HG03565 (cell line): ENCODE measurements around the gene ARHGAP40.
A peak's percentile ranks its signal among the peaks of the same experiment; 100 is the strongest.

Experiments used
- ATAC-seq: cut with Tn5 transposase; IDR thresholded peaks from one replicate; pipeline ENCODE4 v1.9.1; 2021; ENCODE audit warnings: mild to moderate bottlenecking, moderate library complexity; ENCODE audit not compliant: unreplicated experiment

The ARHGAP40 gene

GRCh38 chr20:38645980-38646858 is 44.6 kb downstream of the ARHGAP40 start:
- ATAC-seq = peak; percentile 68

DNA sequence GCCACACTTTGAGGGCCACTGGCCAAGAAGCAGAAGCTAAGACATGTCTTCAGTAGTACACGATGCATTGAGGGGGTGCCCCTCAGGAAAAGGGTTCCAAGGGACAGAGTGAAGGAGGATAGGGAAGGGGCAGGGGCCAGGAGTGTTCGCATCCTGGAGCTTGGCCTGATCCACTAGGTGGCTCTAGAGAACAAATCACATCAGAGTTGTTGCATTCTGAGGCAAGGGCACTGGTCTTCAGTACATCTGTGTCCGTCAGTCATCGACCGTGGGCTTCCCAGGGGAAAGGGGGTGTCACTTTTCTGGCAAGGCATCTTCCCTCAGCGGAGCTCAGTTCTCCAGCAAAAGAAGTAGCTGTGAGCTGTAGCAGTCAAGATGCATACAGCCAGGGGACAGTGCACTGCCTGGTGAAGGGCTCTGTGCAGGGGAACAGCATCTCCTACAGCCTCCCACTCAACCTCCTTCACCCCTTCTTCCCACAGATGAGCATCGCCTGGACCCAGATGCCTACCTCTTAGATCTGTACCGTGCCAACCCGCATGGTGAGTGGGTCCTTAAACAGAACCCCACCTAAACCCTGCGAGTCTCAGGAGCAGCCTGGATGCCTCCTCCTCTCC is 47.8 kb downstream of the ARHGAP40 start:
- no peak for ATAC-seq

DNA sequence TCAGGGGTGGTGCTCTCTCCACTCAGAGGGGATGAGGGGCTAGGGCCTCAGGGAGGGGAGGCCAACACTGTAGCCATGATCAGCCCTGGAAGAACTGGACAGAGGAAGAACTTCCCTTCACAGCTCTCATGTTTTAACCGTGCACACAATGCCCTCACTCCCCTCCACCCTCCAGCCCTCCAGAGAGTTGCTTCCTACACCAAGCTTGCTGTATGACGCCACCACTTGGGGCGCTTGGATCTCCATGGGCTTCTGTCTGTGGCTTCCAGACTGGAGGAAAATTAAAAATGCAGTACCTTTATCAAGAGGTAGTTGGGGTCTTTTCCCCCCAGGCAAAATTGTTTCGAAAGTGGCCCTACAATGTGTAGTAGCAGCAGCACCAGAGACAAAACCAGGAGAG is 48.4 kb downstream of the ARHGAP40 start:
- no peak for ATAC-seq

- no peak for ATAC-seq
Measured at GRCh38 chr20:38651154-38651553, 49.5 kb downstream of the ARHGAP40 start.

- no peak for ATAC-seq
Measured at GRCh38 chr20:38651562-38651961, 50.0 kb downstream of the ARHGAP40 start.

DNA sequence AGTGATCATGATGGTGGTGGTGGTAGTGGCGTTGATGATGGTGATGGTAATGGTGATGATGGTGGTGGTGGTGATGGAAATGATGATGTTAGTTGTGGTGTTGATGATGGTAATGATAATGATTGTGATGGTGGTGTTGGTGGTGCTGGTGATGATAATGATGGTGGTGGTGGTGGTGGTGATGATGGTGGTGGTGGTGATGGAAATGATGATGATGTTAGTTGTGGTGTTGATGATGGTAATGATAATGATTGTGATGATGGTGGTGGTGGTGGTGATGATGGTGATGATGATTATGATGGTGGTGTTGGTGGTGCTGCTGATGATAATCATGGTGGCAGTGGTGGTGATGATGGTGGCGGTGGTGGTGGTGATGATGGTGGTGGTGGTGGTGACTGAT is 51.4 kb downstream of the ARHGAP40 start:
- no peak for ATAC-seq

DNA sequence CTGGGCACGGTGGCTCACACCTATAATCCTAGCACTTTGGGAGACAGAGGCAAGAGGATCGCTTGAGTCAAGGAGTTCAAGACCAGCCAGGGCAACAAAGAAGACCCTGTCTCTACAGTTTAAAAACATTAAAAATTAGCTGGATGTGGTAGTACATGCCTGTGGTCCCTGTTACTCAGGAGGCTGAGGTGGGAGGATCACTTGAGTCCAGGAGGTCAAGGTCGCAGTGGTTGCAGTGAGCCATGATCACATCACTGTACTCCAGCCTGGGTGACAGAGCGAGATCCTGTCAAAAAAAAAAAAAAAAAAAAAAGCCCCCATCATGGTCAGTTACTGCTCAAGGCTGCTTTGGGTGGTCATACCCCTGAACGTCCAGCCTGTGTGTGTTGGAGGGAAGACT is 55.8 kb downstream of the ARHGAP40 start:
- ATAC-seq = no peak

DNA sequence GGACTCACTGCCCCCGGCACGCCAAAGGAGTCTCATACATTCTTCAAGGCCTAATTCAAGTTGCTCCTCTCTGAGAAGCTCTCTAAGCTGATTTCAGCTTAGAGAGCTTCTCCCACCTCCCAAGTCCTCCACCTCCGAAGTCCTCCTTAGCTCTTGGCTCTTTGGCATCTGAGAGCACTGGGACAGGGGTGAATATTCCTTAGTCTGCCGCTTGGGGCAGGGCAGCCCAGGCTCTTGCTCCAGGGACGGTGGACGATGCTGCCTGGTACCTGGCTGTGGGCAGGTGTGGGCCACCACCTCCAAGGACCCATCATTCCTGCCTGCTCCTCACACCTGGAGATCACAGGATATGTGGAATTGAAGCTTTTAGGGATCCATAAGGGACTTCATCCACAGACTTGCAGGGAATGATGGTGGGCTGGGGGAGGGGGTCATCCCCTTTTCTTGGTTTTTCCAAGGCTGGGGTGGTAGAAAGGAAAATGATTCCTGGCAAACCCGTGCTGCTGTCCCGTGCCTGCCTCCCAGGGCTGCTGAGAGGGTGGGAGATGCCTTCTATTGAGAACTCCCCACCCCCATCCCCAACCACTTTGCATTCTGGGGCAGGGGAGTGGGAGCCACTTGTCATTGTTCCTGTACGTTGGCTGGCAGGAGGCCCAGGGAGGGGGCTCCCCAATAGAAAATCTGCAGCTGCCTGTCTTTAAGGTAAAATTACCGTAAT is 57.4 kb downstream of the ARHGAP40 start:
- no peak for ATAC-seq

- no peak for ATAC-seq
Measured at GRCh38 chr20:38659597-38659880, 57.9 kb downstream of the ARHGAP40 start.

- ATAC-seq = no peak
Measured at GRCh38 chr20:38660429-38660828, 58.8 kb downstream of the ARHGAP40 start.

GRCh38 chr20:38663660-38664059 is 62.1 kb downstream of the ARHGAP40 start:
- no peak for ATAC-seq

DNA sequence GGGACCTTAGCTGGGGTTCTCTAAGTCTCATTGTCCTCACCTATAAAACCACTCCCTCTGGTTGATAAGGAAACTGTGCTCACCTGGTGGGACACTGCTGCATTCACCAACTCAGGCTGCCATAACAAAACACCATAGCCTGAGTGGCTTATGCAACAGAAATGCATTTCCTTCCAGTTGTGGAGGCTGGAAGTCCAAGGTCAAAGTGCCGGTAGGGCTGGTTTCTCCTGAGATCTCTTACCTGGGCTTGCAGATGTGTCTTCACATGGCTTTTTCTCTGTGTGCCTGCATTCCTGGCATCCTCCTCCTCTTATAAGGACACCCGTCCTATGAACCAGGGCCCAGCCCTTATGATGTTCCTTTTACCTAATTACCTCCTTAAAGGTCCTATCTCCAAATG is 62.7 kb downstream of the ARHGAP40 start:
- no peak for ATAC-seq

DNA sequence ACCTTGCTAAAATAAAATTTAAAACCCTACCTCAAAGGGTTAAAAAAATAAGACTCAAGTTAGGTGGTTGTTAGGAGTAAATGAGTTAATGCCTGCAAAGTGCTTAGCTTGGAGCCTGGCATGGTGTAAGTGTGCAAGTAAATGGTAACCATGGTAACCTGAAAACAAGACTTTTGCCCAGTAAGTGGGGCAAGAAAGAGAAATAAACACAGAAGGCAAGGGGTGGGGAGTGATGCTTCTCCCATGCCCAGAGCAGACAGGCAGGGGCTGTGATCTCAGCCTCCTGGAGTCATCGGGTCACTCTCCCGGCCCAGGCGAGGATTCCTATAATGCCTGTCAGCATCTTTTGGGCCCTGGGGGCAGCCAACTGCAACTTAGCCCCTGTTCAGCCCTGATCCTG is 63.5 kb downstream of the ARHGAP40 start:
- ATAC-seq = no peak

DNA sequence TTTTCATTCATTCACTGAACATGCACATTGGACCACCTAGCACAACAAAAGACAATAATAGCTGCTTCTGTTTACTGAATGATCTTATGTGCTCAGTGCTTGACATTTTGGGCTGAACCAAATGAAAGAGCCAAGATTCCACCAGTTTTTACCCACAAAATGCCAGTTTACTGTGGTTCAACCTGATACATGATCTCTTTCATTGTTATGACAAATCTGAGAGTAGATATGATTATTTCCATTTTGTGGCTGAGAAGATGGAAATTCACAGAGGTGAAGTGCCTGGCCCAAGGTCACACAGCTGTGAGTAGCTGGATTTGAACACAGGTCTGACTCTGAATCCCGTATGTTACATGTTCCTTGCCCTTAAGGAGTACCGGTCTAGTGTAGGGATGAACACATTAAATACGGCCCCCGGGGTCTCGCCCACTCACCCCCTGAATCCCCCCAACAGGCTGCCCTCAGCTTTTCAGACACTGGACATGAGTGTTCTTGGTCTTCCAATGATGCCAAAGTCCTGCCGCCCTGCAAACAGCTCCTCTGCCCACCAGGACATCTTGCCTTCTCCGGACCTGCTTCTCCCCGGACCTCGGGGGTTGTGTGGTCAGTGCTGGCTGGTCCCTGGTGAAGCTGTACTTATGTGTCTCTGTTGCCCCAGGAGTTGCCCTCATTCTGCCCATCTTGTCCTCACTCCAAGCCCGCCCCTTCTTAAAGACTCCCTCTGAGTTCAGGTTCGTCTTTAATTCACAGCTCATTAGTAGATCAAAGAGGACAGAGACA is 64.1 kb downstream of the ARHGAP40 start:
- ATAC-seq = no peak

GRCh38 chr20:38667417-38667956 is 65.9 kb downstream of the ARHGAP40 start:
- ATAC-seq = no peak

- no peak for ATAC-seq
Measured at GRCh38 chr20:38669688-38670087, 68.1 kb downstream of the ARHGAP40 start.

- ATAC-seq = no peak
Measured at GRCh38 chr20:38670786-38671185, 69.2 kb downstream of the ARHGAP40 start.

- no peak for ATAC-seq
Measured at GRCh38 chr20:38671186-38671585, 69.6 kb downstream of the ARHGAP40 start.

DNA sequence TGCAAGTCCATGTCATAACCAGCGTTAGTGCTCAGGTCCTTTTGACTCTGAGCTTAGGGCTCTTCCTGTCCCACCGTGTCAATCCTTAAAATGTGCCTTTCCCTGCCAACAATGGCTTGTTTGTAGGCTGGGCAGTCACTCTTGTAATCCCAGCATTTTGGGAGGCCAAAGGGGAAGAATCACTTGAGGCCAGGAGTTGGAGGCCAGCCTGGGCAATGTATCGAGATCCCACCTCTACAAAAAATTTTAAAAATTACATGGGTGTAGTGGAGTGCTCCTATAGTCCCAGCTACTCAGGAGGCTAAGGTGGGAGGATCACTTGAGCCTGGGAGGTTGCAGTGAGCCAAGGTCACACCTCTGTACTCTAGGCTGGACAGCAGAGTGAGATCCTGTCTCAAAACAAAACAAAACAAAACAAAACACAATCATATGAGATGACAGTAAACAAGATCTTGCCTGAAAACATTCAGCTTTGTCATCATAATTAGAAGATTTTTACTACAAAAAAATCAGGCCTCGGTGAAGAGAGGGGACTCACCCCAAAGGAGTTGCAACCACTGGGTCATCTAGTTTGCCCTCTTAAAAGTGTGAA is 70.2 kb downstream of the ARHGAP40 start:
- no peak for ATAC-seq

DNA sequence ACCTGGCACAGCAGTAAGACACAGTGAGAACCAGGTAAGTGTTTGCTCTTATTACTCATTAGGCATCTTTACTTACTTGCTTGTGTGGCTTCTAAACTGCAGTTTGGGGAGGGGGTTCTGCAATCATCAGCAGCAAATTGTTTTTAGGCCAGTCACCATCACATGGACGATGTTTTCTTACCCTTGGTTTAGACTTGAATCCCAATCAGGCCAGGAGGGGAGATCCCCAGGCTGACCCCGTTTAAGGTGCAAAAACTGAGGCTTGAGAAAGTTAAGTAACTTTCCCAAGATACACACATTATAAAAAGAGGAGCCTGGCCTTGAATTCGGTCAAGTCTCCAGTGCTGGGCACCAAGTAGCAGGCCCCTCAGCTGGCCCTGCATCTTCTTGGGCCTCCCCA is 70.9 kb downstream of the ARHGAP40 start:
- no peak for ATAC-seq

DNA sequence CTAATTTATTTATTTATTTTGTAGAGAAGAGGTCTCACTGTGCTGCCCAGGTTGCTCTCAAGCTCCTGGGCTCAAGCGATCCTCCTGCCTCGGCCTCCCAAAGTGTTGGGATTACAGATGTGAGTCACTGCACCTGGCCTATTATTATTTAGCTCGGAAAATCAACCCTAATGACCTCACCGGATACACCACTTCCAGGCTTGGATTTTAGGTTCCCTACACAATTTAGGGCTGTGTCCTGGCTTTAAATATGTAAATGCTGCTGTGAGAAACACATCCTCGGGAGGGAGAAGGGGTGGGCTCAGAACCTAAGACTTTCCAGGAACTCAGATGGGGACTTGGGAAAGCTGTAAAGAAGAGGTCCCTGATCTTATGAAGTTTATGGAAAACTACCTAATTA is 71.7 kb downstream of the ARHGAP40 start:
- no peak for ATAC-seq
